ENCODE measurements around the gene NCS1. TPM values are rescaled to one million over a fixed set of nuclear protein-coding genes. Genes with fewer than 3 reads are reported as not detected.
"Not testable (repeated sequence)": the region's sequence is repeated elsewhere in the genome, so short reads cannot be mapped to it uniquely, and the experiment has no call there.

Gene NCS1
- total RNA-seq, 4 donors from 2014 or later: 105 to 231 (median 127) TPM

- no peak for ATAC-seq
- TF ChIP-seq EP300 (IDR thresholded peaks at IDR 0.05) (no peak), POLR2AphosphoS5 (IDR thresholded peaks at IDR 0.05) (no peak), POLR2A (IDR thresholded peaks at IDR 0.05) (no peak), CTCF (IDR thresholded peaks at IDR 0.05) (no peak)
- Histone ChIP-seq H3K27ac (no peak overlapping the region), H3K4me3 (no peak overlapping the region), H3K9me3 (no peaks in the 10 kb centered on the region), H3K4me1 (peaks cover 0 to 12% (median 0%) of the 10 kb centered on the region in 3 donors), H3K27me3 (no peaks in the 10 kb centered on the region), H3K36me3 (no peaks in the 10 kb centered on the region)
- WGBS, 2 donors (ENCODE audit: low coverage in 1 of 2): 86 to 96% methylated on average over 2 to 3 of the region's 3 CpGs
Observed at GRCh38 chr9:130246126-130246525, 73.9 kb downstream of the NCS1 start.

- no peaks in the 10 kb centered on the region for H3K4me1 ChIP-seq
- H3K27ac ChIP-seq: no peak overlapping the region
- no peaks in the 10 kb centered on the region for H3K9me3 ChIP-seq
- no peak for ATAC-seq
- no peaks in the 10 kb centered on the region for H3K36me3 ChIP-seq
- no peak for TF ChIP-seq EP300 (IDR thresholded peaks at IDR 0.05)
- TF ChIP-seq POLR2A (IDR thresholded peaks at IDR 0.05): no peak
- no peak for TF ChIP-seq POLR2AphosphoS5 (IDR thresholded peaks at IDR 0.05)
- TF ChIP-seq CTCF (IDR thresholded peaks at IDR 0.05): no peak
- H3K4me3 ChIP-seq: no peak overlapping the region
- 77 to 80% methylated on average over 10 of the region's 23 CpGs for WGBS, 2 donors (ENCODE audit: low coverage in 1 of 2)
- no peaks in the 10 kb centered on the region for H3K27me3 ChIP-seq
Observed at GRCh38 chr9:130254747-130255630, 82.8 kb downstream of the NCS1 start.

GRCh38 chr9:130255631-130256134 lies 83.5 kb downstream of the NCS1 start:
- WGBS, 2 donors (ENCODE audit: low coverage in 1 of 2): 57 to 63% methylated on average over 2 to 5 of the region's 5 CpGs
- H3K4me1 ChIP-seq: peaks cover 0 to 3% (median under 1%) of the 10 kb centered on the region in 3 donors
- H3K9me3 ChIP-seq: no peaks in the 10 kb centered on the region
- no peaks in the 10 kb centered on the region for H3K27me3 ChIP-seq
- TF ChIP-seq POLR2A (IDR thresholded peaks at IDR 0.05) (no peak), POLR2AphosphoS5 (IDR thresholded peaks at IDR 0.05) (no peak), EP300 (IDR thresholded peaks at IDR 0.05) (no peak), CTCF (IDR thresholded peaks at IDR 0.05) (no peak)
- H3K4me3 ChIP-seq: no peak overlapping the region
- ATAC-seq: no peak
- H3K27ac ChIP-seq: no peak overlapping the region
- H3K36me3 ChIP-seq: no peaks in the 10 kb centered on the region

- no peak for TF ChIP-seq POLR2AphosphoS5 (IDR thresholded peaks at IDR 0.05)
- no peak for TF ChIP-seq POLR2A (IDR thresholded peaks at IDR 0.05)
- no peak for TF ChIP-seq CTCF (IDR thresholded peaks at IDR 0.05)
- no peak for TF ChIP-seq EP300 (IDR thresholded peaks at IDR 0.05)
- no peaks in the 10 kb centered on the region for H3K36me3 ChIP-seq
- H3K27ac ChIP-seq: no peak overlapping the region
- H3K27me3 ChIP-seq: no peaks in the 10 kb centered on the region
- no peaks in the 10 kb centered on the region for H3K9me3 ChIP-seq
- WGBS, 2 donors (ENCODE audit: low coverage in 1 of 2): 50 to 81% methylated on average over 2 of the region's 2 CpGs
- peaks cover 0 to 13% (median 10%) of the 10 kb centered on the region in 3 donors for H3K4me1 ChIP-seq
- ATAC-seq: no peak
- no peak overlapping the region for H3K4me3 ChIP-seq
Observed at GRCh38 chr9:130256644-130257043, 84.4 kb downstream of the NCS1 start.

- not testable (repeated sequence) for H3K9me3 ChIP-seq, H3K4me3 ChIP-seq, H3K36me3 ChIP-seq, H3K27ac ChIP-seq, ATAC-seq, H3K27me3 ChIP-seq
- WGBS, 2 donors (ENCODE audit: low coverage in 1 of 2): 96 to 100% methylated on average over 5 of the region's 7 CpGs
- peaks cover 0 to 18% (median 11%) of the 10 kb centered on the region in 3 donors for H3K4me1 ChIP-seq
Observed at GRCh38 chr9:130258137-130258536, 85.9 kb downstream of the NCS1 start.

All from gastroesophageal sphincter (tissue), 4 donors.